C4-2B (cell line): ENCODE results near the gene NTRK2.

Experiments used
- ZFX ChIP-seq: fragments of 450-650 bp; IDR thresholded peaks from 2 replicates; pipeline ENCODE4 v1.6.1; 2017
- TF ChIP-seq, protein P1 (sequence below): fragments of 450-650 bp; conservative IDR thresholded peaks from 2 replicates; pipeline ENCODE4 v1.5.1; 2017; ENCODE audit warnings: mild to moderate bottlenecking

DNA sequence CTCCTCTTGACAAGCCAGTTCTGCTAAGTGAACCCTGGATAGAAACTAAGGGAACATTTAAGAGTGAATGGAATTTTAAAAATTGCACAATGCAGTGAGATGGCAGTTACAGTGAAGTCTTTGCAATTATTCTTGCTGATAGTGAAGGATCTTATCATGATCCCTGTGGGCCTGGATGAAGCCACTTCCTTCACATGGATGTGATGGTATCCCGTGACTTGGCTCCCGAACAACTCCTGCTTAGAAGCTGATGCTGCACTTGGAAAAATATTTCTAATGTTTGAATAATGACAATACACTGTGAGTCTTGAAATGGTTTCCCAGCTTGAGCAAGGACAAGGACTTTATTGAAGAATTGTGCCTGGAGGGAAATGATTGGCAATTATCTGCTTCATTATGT lies 49.2 kb upstream of the NTRK2 start:
- TF ChIP-seq, protein P1, sequence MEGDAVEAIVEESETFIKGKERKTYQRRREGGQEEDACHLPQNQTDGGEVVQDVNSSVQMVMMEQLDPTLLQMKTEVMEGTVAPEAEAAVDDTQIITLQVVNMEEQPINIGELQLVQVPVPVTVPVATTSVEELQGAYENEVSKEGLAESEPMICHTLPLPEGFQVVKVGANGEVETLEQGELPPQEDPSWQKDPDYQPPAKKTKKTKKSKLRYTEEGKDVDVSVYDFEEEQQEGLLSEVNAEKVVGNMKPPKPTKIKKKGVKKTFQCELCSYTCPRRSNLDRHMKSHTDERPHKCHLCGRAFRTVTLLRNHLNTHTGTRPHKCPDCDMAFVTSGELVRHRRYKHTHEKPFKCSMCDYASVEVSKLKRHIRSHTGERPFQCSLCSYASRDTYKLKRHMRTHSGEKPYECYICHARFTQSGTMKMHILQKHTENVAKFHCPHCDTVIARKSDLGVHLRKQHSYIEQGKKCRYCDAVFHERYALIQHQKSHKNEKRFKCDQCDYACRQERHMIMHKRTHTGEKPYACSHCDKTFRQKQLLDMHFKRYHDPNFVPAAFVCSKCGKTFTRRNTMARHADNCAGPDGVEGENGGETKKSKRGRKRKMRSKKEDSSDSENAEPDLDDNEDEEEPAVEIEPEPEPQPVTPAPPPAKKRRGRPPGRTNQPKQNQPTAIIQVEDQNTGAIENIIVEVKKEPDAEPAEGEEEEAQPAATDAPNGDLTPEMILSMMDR: no peak
- TF ChIP-seq ZFX: no peak
